GM12875 (cell line): Measurements from ENCODE around the gene TLCD1.

ENCODE experiments used
- H3K4me3 ChIP-seq: one replicate; pipeline ENCODE4 v1.5.1; 2011; ENCODE audit warnings: low read depth, low read length, control low read depth
- CTCF ChIP-seq: IDR thresholded peaks from 2 replicates; pipeline ENCODE4 v1.5.1; 2011; ENCODE audit warnings: low read depth, mild to moderate bottlenecking, control low read depth, inconsistent platforms, low read length, moderate library complexity, borderline replicate concordance; ENCODE audit not compliant: insufficient read depth

Gene TLCD1

GRCh38 chr17:28760601-28761562 is 34.8 kb upstream of the TLCD1 start:
- TF ChIP-seq CTCF, result no peak
- no peak overlapping the region for H3K4me3 ChIP-seq

GRCh38 chr17:28759256-28759865 is 33.3 kb upstream of the TLCD1 start:
- H3K4me3 ChIP-seq, result no peak overlapping the region
- no peak for TF ChIP-seq CTCF

- TF ChIP-seq CTCF, result no peak
- H3K4me3 ChIP-seq, result no peak overlapping the region
Measured at GRCh38 chr17:28758411-28759121, 32.5 kb upstream of the TLCD1 start.

GRCh38 chr17:28756049-28756804 is 30.2 kb upstream of the TLCD1 start:
- no peak for TF ChIP-seq CTCF
- H3K4me3 ChIP-seq, result no peak overlapping the region

- TF ChIP-seq CTCF, result no peak
- no peak overlapping the region for H3K4me3 ChIP-seq
Measured at GRCh38 chr17:28755486-28755885, 29.5 kb upstream of the TLCD1 start.

GRCh38 chr17:28751600-28752366 is 25.8 kb upstream of the TLCD1 start:
- H3K4me3 ChIP-seq, result no peak overlapping the region
- TF ChIP-seq CTCF, result no peak
